Measurements from ENCODE around the gene TIMD4.
"Not testable (repeated sequence)": the region's sequence is repeated elsewhere in the genome, so short reads cannot be mapped to it uniquely, and the experiment has no call there.

TIMD4 gene

GRCh38 chr5:156956321-156956720 is 6.7 kb downstream of the TIMD4 start:
- H3K4me1 ChIP-seq (ENCODE audit: control insufficient read depth in 5 of 5, insufficient read depth in 5 of 5, low read length in 5 of 5): no peaks in the 10 kb centered on the region
- no peak overlapping the region for H3K27ac ChIP-seq (ENCODE audit: low read depth, low read length)
- H3K36me3 ChIP-seq (ENCODE audit: control insufficient read depth in 5 of 5, insufficient read depth in 5 of 5, low read length in 5 of 5): no peaks in the 10 kb centered on the region
- no peak overlapping the region for H3K9ac ChIP-seq (ENCODE audit: low read length in 5 of 5)
- H3K4me3 ChIP-seq (ENCODE audit: low read depth in 1 of 5, low read length in 5 of 5): no peak overlapping the region
- H3K9me3 ChIP-seq (ENCODE audit: control insufficient read depth in 5 of 5, low read length in 5 of 5): no peaks in the 10 kb centered on the region
- no peaks in the 10 kb centered on the region for H3K27me3 ChIP-seq (ENCODE audit: control insufficient read depth in 5 of 5, insufficient read depth in 4 of 5, low read length in 5 of 5)

- Histone ChIP-seq H3K27me3 (ENCODE audit: control insufficient read depth in 5 of 5, insufficient read depth in 4 of 5, low read length in 5 of 5) (no peaks in the 10 kb centered on the region), H3K4me3 (ENCODE audit: low read depth in 1 of 5, low read length in 5 of 5) (no peak overlapping the region), H3K9ac (ENCODE audit: low read length in 5 of 5) (no peak overlapping the region), H3K36me3 (ENCODE audit: control insufficient read depth in 5 of 5, insufficient read depth in 5 of 5, low read length in 5 of 5) (no peaks in the 10 kb centered on the region), H3K9me3 (ENCODE audit: control insufficient read depth in 5 of 5, low read length in 5 of 5) (no peaks in the 10 kb centered on the region), H3K4me1 (ENCODE audit: control insufficient read depth in 5 of 5, insufficient read depth in 5 of 5, low read length in 5 of 5) (no peaks in the 10 kb centered on the region), H3K27ac (ENCODE audit: low read depth, low read length) (no peak overlapping the region)
Observed at GRCh38 chr5:156951359-156951758, 11.7 kb downstream of the TIMD4 start.

GRCh38 chr5:156950716-156951115 is 12.3 kb downstream of the TIMD4 start:
- H3K4me1 ChIP-seq (ENCODE audit: control insufficient read depth in 5 of 5, insufficient read depth in 5 of 5, low read length in 5 of 5): no peaks in the 10 kb centered on the region
- no peaks in the 10 kb centered on the region for H3K9me3 ChIP-seq (ENCODE audit: control insufficient read depth in 5 of 5, low read length in 5 of 5)
- no peak overlapping the region for H3K27ac ChIP-seq (ENCODE audit: low read depth, low read length)
- no peaks in the 10 kb centered on the region for H3K36me3 ChIP-seq (ENCODE audit: control insufficient read depth in 5 of 5, insufficient read depth in 5 of 5, low read length in 5 of 5)
- no peak overlapping the region for H3K9ac ChIP-seq (ENCODE audit: low read length in 5 of 5)
- H3K4me3 ChIP-seq (ENCODE audit: low read depth in 1 of 5, low read length in 5 of 5): no peak overlapping the region
- H3K27me3 ChIP-seq (ENCODE audit: control insufficient read depth in 5 of 5, insufficient read depth in 4 of 5, low read length in 5 of 5): no peaks in the 10 kb centered on the region

GRCh38 chr5:156949424-156949823 is 13.6 kb downstream of the TIMD4 start:
- Histone ChIP-seq H3K4me1 (ENCODE audit: control insufficient read depth in 5 of 5, insufficient read depth in 5 of 5, low read length in 5 of 5) (no peaks in the 10 kb centered on the region), H3K4me3 (ENCODE audit: low read depth in 1 of 5, low read length in 5 of 5) (no peak overlapping the region), H3K36me3 (ENCODE audit: control insufficient read depth in 5 of 5, insufficient read depth in 5 of 5, low read length in 5 of 5) (no peaks in the 10 kb centered on the region), H3K9me3 (ENCODE audit: control insufficient read depth in 5 of 5, low read length in 5 of 5) (no peaks in the 10 kb centered on the region), H3K27ac (ENCODE audit: low read depth, low read length) (no peak overlapping the region), H3K9ac (ENCODE audit: low read length in 5 of 5) (no peak overlapping the region), H3K27me3 (ENCODE audit: control insufficient read depth in 5 of 5, insufficient read depth in 4 of 5, low read length in 5 of 5) (no peaks in the 10 kb centered on the region)

GRCh38 chr5:156947925-156948324 is 15.1 kb downstream of the TIMD4 start:
- Histone ChIP-seq H3K27me3 (ENCODE audit: control insufficient read depth in 5 of 5, insufficient read depth in 4 of 5, low read length in 5 of 5) (no peaks in the 10 kb centered on the region), H3K4me1 (ENCODE audit: control insufficient read depth in 5 of 5, insufficient read depth in 5 of 5, low read length in 5 of 5) (no peaks in the 10 kb centered on the region), H3K9me3 (ENCODE audit: control insufficient read depth in 5 of 5, low read length in 5 of 5) (no peaks in the 10 kb centered on the region), H3K4me3 (ENCODE audit: low read depth in 1 of 5, low read length in 5 of 5) (no peak overlapping the region), H3K36me3 (ENCODE audit: control insufficient read depth in 5 of 5, insufficient read depth in 5 of 5, low read length in 5 of 5) (no peaks in the 10 kb centered on the region), H3K27ac (ENCODE audit: low read depth, low read length) (no peak overlapping the region), H3K9ac (ENCODE audit: low read length in 5 of 5) (no peak overlapping the region)

- no peaks in the 10 kb centered on the region for H3K27me3 ChIP-seq (ENCODE audit: control insufficient read depth in 5 of 5, insufficient read depth in 4 of 5, low read length in 5 of 5)
- H3K4me3 ChIP-seq (ENCODE audit: low read depth in 1 of 5, low read length in 5 of 5): no peak overlapping the region
- no peak overlapping the region for H3K9ac ChIP-seq (ENCODE audit: low read length in 5 of 5)
- H3K27ac ChIP-seq (ENCODE audit: low read depth, low read length): no peak overlapping the region
- no peaks in the 10 kb centered on the region for H3K9me3 ChIP-seq (ENCODE audit: control insufficient read depth in 5 of 5, low read length in 5 of 5)
- no peaks in the 10 kb centered on the region for H3K36me3 ChIP-seq (ENCODE audit: control insufficient read depth in 5 of 5, insufficient read depth in 5 of 5, low read length in 5 of 5)
- H3K4me1 ChIP-seq (ENCODE audit: control insufficient read depth in 5 of 5, insufficient read depth in 5 of 5, low read length in 5 of 5): no peaks in the 10 kb centered on the region
Observed at GRCh38 chr5:156942064-156942463, 21.0 kb downstream of the TIMD4 start.

GRCh38 chr5:156940462-156940861 is 22.6 kb downstream of the TIMD4 start:
- H3K9ac ChIP-seq (ENCODE audit: low read length in 5 of 5); H3K27me3 ChIP-seq (ENCODE audit: control insufficient read depth in 5 of 5, insufficient read depth in 4 of 5, low read length in 5 of 5); H3K4me1 ChIP-seq (ENCODE audit: control insufficient read depth in 5 of 5, insufficient read depth in 5 of 5, low read length in 5 of 5); H3K27ac ChIP-seq (ENCODE audit: low read depth, low read length); H3K9me3 ChIP-seq (ENCODE audit: control insufficient read depth in 5 of 5, low read length in 5 of 5); H3K4me3 ChIP-seq (ENCODE audit: low read depth in 1 of 5, low read length in 5 of 5); H3K36me3 ChIP-seq (ENCODE audit: control insufficient read depth in 5 of 5, insufficient read depth in 5 of 5, low read length in 5 of 5): not testable (repeated sequence)

GRCh38 chr5:156936972-156937371 is 26.1 kb downstream of the TIMD4 start:
- no peaks in the 10 kb centered on the region for H3K4me1 ChIP-seq (ENCODE audit: control insufficient read depth in 5 of 5, insufficient read depth in 5 of 5, low read length in 5 of 5)
- no peak overlapping the region for H3K4me3 ChIP-seq (ENCODE audit: low read depth in 1 of 5, low read length in 5 of 5)
- no peaks in the 10 kb centered on the region for H3K9me3 ChIP-seq (ENCODE audit: control insufficient read depth in 5 of 5, low read length in 5 of 5)
- H3K36me3 ChIP-seq (ENCODE audit: control insufficient read depth in 5 of 5, insufficient read depth in 5 of 5, low read length in 5 of 5): no peaks in the 10 kb centered on the region
- no peaks in the 10 kb centered on the region for H3K27me3 ChIP-seq (ENCODE audit: control insufficient read depth in 5 of 5, insufficient read depth in 4 of 5, low read length in 5 of 5)
- no peak overlapping the region for H3K27ac ChIP-seq (ENCODE audit: low read depth, low read length)
- no peak overlapping the region for H3K9ac ChIP-seq (ENCODE audit: low read length in 5 of 5)

GRCh38 chr5:156934450-156935211 is 28.4 kb downstream of the TIMD4 start:
- Histone ChIP-seq H3K27ac (ENCODE audit: low read depth, low read length) (no peak overlapping the region), H3K36me3 (ENCODE audit: control insufficient read depth in 5 of 5, insufficient read depth in 5 of 5, low read length in 5 of 5) (no peaks in the 10 kb centered on the region), H3K4me1 (ENCODE audit: control insufficient read depth in 5 of 5, insufficient read depth in 5 of 5, low read length in 5 of 5) (no peaks in the 10 kb centered on the region), H3K9me3 (ENCODE audit: control insufficient read depth in 5 of 5, low read length in 5 of 5) (peaks cover 0 to 6% (median 0%) of the 10 kb centered on the region in 5 donors), H3K9ac (ENCODE audit: low read length in 5 of 5) (no peak overlapping the region), H3K4me3 (ENCODE audit: low read depth in 1 of 5, low read length in 5 of 5) (no peak overlapping the region), H3K27me3 (ENCODE audit: control insufficient read depth in 5 of 5, insufficient read depth in 4 of 5, low read length in 5 of 5) (no peaks in the 10 kb centered on the region)

GRCh38 chr5:156929366-156929948 is 33.6 kb downstream of the TIMD4 start:
- no peaks in the 10 kb centered on the region for H3K27me3 ChIP-seq (ENCODE audit: control insufficient read depth in 5 of 5, insufficient read depth in 4 of 5, low read length in 5 of 5)
- H3K27ac ChIP-seq (ENCODE audit: low read depth, low read length): no peak overlapping the region
- H3K4me1 ChIP-seq (ENCODE audit: control insufficient read depth in 5 of 5, insufficient read depth in 5 of 5, low read length in 5 of 5): peaks cover 0 to 6% (median 0%) of the 10 kb centered on the region in 5 donors
- no peak overlapping the region for H3K4me3 ChIP-seq (ENCODE audit: low read depth in 1 of 5, low read length in 5 of 5)
- no peak overlapping the region for H3K9ac ChIP-seq (ENCODE audit: low read length in 5 of 5)
- peaks cover 0 to 6% (median 0%) of the 10 kb centered on the region in 5 donors for H3K9me3 ChIP-seq (ENCODE audit: control insufficient read depth in 5 of 5, low read length in 5 of 5)
- no peaks in the 10 kb centered on the region for H3K36me3 ChIP-seq (ENCODE audit: control insufficient read depth in 5 of 5, insufficient read depth in 5 of 5, low read length in 5 of 5)
